Measurements from ENCODE around the gene ZNF683.

GRCh38 chr1:26356106-26356505 is 16.4 kb downstream of the ZNF683 start:
- TF ChIP-seq, protein P1, sequence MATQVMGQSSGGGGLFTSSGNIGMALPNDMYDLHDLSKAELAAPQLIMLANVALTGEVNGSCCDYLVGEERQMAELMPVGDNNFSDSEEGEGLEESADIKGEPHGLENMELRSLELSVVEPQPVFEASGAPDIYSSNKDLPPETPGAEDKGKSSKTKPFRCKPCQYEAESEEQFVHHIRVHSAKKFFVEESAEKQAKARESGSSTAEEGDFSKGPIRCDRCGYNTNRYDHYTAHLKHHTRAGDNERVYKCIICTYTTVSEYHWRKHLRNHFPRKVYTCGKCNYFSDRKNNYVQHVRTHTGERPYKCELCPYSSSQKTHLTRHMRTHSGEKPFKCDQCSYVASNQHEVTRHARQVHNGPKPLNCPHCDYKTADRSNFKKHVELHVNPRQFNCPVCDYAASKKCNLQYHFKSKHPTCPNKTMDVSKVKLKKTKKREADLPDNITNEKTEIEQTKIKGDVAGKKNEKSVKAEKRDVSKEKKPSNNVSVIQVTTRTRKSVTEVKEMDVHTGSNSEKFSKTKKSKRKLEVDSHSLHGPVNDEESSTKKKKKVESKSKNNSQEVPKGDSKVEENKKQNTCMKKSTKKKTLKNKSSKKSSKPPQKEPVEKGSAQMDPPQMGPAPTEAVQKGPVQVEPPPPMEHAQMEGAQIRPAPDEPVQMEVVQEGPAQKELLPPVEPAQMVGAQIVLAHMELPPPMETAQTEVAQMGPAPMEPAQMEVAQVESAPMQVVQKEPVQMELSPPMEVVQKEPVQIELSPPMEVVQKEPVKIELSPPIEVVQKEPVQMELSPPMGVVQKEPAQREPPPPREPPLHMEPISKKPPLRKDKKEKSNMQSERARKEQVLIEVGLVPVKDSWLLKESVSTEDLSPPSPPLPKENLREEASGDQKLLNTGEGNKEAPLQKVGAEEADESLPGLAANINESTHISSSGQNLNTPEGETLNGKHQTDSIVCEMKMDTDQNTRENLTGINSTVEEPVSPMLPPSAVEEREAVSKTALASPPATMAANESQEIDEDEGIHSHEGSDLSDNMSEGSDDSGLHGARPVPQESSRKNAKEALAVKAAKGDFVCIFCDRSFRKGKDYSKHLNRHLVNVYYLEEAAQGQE (IDR thresholded peaks at IDR 0.05; ENCODE audit: borderline replicate concordance), result no peak
- TF ChIP-seq EP300 (conservative IDR thresholded peaks at IDR 0.05; ENCODE audit: poor library complexity, severe bottlenecking) (no peak), CTCF (IDR thresholded peaks at IDR 0.05; ENCODE audit: poor library complexity, severe bottlenecking) (no peak), POLR2AphosphoS5 (IDR thresholded peaks at IDR 0.05) (no peak), RAD21 (conservative IDR thresholded peaks at IDR 0.05) (no peak), TAF1 (IDR thresholded peaks at IDR 0.05; ENCODE audit: low read depth) (no peak), SMC3 (conservative IDR thresholded peaks at IDR 0.05; ENCODE audit: poor library complexity) (no peak), EZH2 (IDR thresholded peaks at IDR 0.05; ENCODE audit: borderline replicate concordance, insufficient read depth, low read length, poor library complexity, severe bottlenecking) (no peak)

Data from neural cell (in vitro differentiated cells).